OCI-M2 (cell line): Measurements from ENCODE around the gene HSPA5.
"Not testable (repeated sequence)": the region's sequence is repeated elsewhere in the genome, so short reads cannot be mapped to it uniquely, and the experiment has no call there.

Source experiments
- DNase-seq: peaks from one replicate; lab custom pipeline; 2025; ENCODE audit not compliant: unreplicated experiment; lab: John Stamatoyannopoulos, UW

HSPA5 gene

GRCh38 chr9:125241000-125241862, at the start of gene HSPA5:
TSS of gene HSPA5 (minus strand) at chr9:125241343. CDS start at chr9:125241126, 217 bp downstream.
- DNase-seq = peak; percentile 86

GRCh38 chr9:125286935-125287433, 45.8 kb upstream of the HSPA5 start:
- not testable (repeated sequence) for DNase-seq

DNA sequence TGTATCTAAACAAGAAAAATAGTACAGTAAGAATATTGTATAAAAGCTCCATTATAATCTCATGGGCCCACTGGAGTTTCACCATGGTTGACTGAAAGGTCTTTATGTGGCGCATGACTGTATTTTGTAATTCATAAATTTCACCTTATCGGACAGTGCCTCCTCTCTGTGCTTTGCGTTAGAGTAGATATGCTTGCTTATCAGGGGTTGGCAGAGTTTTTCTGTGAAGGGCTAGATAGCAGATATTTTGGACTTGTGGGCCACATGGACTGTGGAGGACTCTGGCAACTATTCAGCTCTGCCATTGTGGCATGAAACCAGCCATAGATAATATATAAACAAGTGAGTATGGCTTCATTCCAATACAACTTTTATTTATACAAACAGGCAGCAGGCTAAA, 43.7 kb upstream of the HSPA5 start:
- DNase-seq = peak; percentile 69

DNA sequence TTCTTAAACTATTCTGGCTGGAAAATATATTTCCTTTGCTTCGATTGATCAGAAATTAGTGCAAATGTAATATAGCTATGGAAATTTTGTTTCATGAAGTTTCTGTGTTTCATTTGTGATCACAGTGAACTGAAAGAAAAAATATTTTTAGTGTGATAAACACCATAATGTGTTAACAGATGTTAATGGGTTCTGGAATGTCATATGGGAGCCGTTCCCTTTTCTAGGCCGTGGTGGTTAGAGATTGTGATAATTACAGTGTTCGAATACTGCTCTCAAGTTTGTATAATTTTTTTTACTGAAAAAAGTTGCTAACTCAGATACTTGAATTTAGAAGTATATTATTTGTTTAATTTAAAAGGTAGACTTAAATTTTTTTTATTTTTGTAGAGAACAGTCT, 39.8 kb upstream of the HSPA5 start:
- no peak for DNase-seq

- no peak for DNase-seq
These were observed 36.3 kb upstream of the HSPA5 start for GRCh38 chr9:125277411-125277810.

DNA sequence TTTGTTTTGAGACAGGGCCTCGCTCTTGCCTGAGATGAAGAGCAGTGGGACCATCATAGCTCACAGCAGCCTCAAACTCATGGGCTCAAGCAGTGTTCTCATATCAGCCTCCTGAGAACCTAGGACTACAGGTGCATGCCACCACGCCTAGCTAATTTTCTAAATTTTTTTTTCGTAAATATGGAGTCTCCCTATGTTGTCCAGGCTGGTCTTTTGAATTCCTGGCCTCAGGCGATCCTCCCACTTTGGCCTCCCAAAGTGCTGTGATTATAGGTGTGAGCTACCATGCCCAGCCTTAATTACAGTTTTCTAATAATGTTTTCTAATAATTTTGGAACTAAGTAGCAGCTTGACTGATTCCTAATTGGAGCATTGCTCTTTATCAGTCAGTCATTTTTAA, 35.6 kb upstream of the HSPA5 start:
- no peak for DNase-seq

DNA sequence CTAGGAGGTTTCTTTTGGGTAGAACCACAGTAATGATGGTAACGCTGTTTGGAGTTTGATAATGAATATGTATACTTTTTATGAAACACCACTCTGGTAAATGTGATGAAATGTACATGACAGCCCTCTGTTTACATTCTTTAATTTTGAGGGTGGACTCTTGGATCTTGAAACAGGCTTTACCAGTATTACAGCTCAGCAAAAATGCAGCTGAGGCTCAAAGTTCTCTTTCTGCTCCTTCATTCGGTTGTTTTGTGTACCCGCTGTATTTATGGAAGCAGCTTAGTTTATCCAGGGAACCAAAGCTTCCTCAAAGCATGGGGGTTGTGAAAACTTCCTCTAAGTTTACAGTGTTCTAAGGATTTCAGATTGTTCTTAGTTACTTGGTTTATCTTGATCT, 31.6 kb upstream of the HSPA5 start:
- no peak for DNase-seq

GRCh38 chr9:125271081-125271480, 29.9 kb upstream of the HSPA5 start:
- no peak for DNase-seq

GRCh38 chr9:125269014-125269397, 27.9 kb upstream of the HSPA5 start:
- DNase-seq = no peak

GRCh38 chr9:125268394-125269013, 27.4 kb upstream of the HSPA5 start:
- no peak for DNase-seq

DNA sequence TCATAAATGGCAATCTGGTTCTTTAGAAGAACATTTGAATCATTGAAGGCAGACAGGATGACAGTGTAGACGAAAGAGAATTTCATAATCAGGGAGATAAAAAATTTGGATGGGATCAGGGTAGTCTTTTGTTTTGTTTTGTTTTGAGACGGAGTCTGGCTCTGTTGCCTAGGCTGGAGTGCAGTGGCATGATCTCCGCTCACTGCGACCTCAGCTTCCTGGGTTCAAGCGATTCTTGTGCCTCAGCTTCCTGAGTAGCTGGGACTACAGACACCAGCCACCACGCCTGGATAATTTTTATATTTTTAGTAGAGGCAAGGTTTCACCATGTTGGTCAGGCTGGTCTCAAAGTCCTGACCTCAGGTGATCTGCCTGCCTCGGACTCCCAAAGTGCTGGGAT, 22.9 kb upstream of the HSPA5 start:
- DNase-seq = not testable (repeated sequence)

- DNase-seq = no peak
These were observed 21.3 kb upstream of the HSPA5 start for GRCh38 chr9:125262294-125262991.

GRCh38 chr9:125261501-125262293, 20.6 kb upstream of the HSPA5 start, which contains the start of gene GAPVD1:
TSS of gene GAPVD1 (plus strand) at chr9:125261826. CDS start at chr9:125298922, 37,096 bp downstream.
- peak; percentile 51 for DNase-seq

GRCh38 chr9:125260561-125260960, 19.4 kb upstream of the HSPA5 start:
- no peak for DNase-seq

- no peak for DNase-seq
These were observed 17.8 kb upstream of the HSPA5 start for GRCh38 chr9:125258832-125259534.

GRCh38 chr9:125258160-125258785, 17.1 kb upstream of the HSPA5 start:
- no peak for DNase-seq

DNA sequence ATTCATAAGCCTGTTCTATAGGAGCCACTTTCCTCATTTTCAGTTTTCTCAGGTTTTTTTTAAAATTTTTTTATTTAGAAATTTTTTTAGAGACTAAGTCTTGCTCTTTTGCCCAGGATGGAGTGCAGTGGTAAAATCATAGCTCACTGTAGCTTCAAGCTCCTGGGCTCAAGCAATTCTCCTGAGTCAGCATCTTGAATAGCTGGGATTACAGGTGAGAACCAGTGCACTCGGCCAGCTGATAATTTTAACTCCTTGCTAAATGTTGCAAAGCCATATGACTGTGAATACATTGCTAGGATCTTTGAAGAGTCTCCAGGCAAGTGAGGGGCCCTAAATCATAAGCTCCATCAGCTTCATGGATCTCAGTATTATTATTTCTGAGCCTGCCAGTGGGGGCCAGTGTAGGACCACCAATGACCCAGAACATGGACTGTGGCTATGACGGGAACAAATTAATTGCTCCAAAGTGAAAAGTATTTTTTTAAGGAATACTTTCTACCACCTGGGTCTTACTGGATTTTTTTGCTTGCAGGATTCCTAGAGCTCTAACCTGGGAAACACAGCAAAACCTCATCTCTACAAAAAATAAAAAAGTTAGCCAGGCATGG, 14.7 kb upstream of the HSPA5 start:
- DNase-seq = no peak

DNA sequence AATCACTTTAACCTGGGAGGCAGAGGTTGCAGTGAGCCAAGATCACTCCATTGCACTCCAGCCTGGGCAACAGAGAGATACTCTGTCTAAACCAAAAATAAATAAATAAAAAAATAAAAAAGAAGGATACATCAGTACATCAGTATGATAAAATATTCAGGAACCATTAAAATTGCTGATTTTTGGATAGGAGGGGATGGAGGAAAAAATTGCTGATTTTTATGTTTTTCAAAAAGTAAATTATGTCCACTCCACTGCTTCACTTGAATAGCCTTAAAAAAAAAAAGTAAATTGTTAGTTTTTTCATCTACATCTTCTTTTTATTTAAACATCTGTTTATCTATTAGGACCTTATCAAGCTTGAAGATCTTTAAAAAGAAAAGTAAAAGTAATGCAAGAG, 13.1 kb upstream of the HSPA5 start:
- no peak for DNase-seq

- DNase-seq = no peak
These were observed 5.1 kb upstream of the HSPA5 start for GRCh38 chr9:125246261-125246667.
